Activated naive CD8-positive, alpha-beta T cell treated with anti-CD3 and anti-CD28 coated beads for 36 hours (primary cell): ENCODE data around the gene ROBO1. TPM values are rescaled to one million over a fixed set of nuclear protein-coding genes. Genes with fewer than 3 reads are reported as not detected.

ENCODE experiments used
- DNase-seq: peaks from one replicate; pipeline ENCODE4 v3.0.0; 2021
- H3K27ac Mint-ChIP-seq: one replicate; pipeline ENCODE4 v1.8.0; 2022; ENCODE audit warnings: mild to moderate bottlenecking, moderate library complexity, mixed read lengths
- H3K27me3 Mint-ChIP-seq: one replicate; pipeline ENCODE4 v1.8.0; 2022; ENCODE audit warnings: mild to moderate bottlenecking, mixed read lengths
- H3K36me3 Mint-ChIP-seq: one replicate; pipeline ENCODE4 v1.8.0; 2021; ENCODE audit warnings: mild to moderate bottlenecking, mixed read lengths
- H3K4me1 Mint-ChIP-seq: one replicate; pipeline ENCODE4 v1.8.0; 2021; ENCODE audit warnings: mixed read lengths
- H3K4me3 Mint-ChIP-seq: one replicate; pipeline ENCODE4 v1.8.0; 2022; ENCODE audit warnings: mild to moderate bottlenecking, moderate library complexity, mixed read lengths
- H3K9me3 Mint-ChIP-seq: one replicate; pipeline ENCODE4 v1.8.0; 2022; ENCODE audit warnings: mixed read lengths
- total RNA-seq, 2 experiments: library from RNA; stranded (reverse); gene quantifications; one replicate each; pipeline ENCODE4 v1.2.3, GENCODE V29; 2021

Gene ROBO1
- total RNA-seq, 2 experiments from 2014 or later = 13.8 to 16.5 TPM

DNA sequence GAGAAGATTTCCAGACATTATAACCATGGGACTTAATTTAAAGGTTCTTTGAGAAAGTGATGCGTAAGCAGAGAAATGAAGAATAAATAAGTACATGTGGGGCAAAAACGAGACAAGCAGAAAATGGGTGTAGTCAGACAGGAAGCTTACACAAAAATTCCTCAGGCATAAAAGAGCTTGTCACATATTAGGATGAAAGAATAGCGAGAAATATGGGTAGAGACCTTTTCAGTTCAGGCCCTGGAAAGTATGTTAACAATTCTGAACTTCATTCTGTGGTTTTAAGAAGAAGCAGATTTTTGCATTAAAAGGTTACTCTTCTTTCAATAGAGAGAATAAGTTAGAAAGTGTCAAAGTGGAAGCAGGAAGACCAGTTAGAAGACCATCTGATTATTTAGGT is 352.4 kb downstream of the ROBO1 start:
- no peak for DNase-seq
- no peaks in the 10 kb centered on the region for H3K27me3 Mint-ChIP-seq
- H3K9me3 Mint-ChIP-seq = peaks cover 3% of the 10 kb centered on the region
- no peak overlapping the region for H3K27ac Mint-ChIP-seq
- H3K4me3 Mint-ChIP-seq = no peak overlapping the region
- no peaks in the 10 kb centered on the region for H3K4me1 Mint-ChIP-seq
- no peaks in the 10 kb centered on the region for H3K36me3 Mint-ChIP-seq

DNA sequence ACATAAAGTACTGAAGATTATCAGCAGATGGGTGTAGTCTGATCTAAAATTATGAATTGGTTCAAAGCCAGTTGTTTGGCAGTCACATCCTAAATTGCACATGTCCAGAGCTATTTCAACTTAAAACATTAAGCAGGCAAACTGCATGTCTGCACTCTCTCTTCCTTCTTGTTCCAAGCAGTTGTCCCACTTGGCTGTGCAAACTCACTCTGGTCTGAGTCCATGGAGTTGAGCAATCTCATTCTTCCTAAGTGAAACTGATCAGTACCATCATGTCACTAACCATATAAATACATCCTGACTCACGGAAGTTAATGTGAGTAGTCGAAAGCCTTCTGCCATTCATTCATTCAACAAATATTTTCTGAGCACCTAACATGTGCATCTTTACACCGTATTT is 353.0 kb downstream of the ROBO1 start:
- no peaks in the 10 kb centered on the region for H3K27me3 Mint-ChIP-seq
- no peak overlapping the region for H3K4me3 Mint-ChIP-seq
- H3K36me3 Mint-ChIP-seq = no peaks in the 10 kb centered on the region
- peaks cover 3% of the 10 kb centered on the region for H3K9me3 Mint-ChIP-seq
- no peak overlapping the region for H3K27ac Mint-ChIP-seq
- no peak for DNase-seq
- H3K4me1 Mint-ChIP-seq = no peaks in the 10 kb centered on the region

DNA sequence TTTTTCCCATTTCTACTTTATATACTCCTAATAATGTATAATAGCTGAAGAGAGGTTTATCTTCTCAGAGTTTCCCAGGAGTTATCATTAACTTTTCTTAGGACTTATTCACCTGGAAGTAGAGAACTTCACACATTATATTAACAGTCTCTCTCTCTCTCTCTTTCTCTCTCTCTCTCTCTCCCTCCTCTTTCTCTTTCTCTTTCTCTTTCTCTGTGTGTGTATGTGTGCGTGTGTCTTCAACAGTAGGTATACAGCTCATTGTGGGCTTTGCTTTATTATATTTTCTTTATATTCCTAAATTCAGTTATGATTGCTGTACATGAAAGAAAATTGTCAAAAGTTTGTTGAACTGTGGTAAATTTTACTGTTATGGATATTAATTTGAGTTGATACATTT is 353.8 kb downstream of the ROBO1 start:
- H3K36me3 Mint-ChIP-seq = no peaks in the 10 kb centered on the region
- no peaks in the 10 kb centered on the region for H3K4me1 Mint-ChIP-seq
- H3K9me3 Mint-ChIP-seq = peaks cover 3% of the 10 kb centered on the region
- no peaks in the 10 kb centered on the region for H3K27me3 Mint-ChIP-seq
- DNase-seq = no peak
- no peak overlapping the region for H3K4me3 Mint-ChIP-seq
- no peak overlapping the region for H3K27ac Mint-ChIP-seq

DNA sequence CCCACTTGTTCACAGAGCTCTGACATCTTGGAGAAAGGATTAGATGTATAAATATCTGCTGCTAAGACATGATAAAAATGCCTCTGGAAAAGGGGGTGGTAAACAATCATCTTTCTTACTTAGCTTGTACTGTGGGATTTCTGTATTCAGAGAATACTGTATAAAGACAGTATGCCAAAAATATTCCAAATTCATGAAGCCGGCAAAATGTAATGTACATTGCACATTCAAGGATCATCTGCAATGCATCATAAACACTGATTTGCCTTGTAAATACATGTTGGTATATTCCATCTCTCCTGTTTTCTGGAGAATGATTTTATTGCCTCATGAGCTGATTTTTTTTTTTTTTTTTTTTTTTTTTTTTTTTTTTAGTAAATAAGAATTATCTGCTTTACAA is 355.3 kb downstream of the ROBO1 start:
- no peaks in the 10 kb centered on the region for H3K4me1 Mint-ChIP-seq
- H3K4me3 Mint-ChIP-seq = no peak overlapping the region
- H3K36me3 Mint-ChIP-seq = no peaks in the 10 kb centered on the region
- peaks cover 1% of the 10 kb centered on the region for H3K9me3 Mint-ChIP-seq
- no peak overlapping the region for H3K27ac Mint-ChIP-seq
- no peak for DNase-seq
- no peaks in the 10 kb centered on the region for H3K27me3 Mint-ChIP-seq

DNA sequence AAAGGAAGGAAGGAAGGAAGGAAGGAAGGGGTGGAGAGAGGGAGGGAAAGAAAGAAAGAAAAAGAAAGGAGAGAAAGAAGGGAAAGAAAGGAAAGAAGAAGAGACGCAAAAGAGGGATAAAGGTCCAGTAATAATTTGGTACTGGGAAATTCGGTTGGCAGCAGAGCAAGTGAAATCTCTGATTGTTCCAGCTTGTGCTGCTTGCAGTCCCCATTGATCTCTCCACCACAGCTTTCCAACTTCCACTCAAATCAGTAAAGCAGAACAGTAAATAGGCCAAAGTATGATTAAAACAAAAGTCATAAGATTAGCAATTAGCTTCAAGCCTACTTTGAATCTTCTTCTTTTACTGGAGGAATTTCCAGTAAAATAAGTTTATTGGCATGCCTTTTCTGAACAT is 357.2 kb downstream of the ROBO1 start:
- H3K9me3 Mint-ChIP-seq = peaks cover 1% of the 10 kb centered on the region
- no peak overlapping the region for H3K27ac Mint-ChIP-seq
- H3K4me1 Mint-ChIP-seq = no peaks in the 10 kb centered on the region
- no peaks in the 10 kb centered on the region for H3K36me3 Mint-ChIP-seq
- no peak overlapping the region for H3K4me3 Mint-ChIP-seq
- DNase-seq = no peak
- no peaks in the 10 kb centered on the region for H3K27me3 Mint-ChIP-seq

DNA sequence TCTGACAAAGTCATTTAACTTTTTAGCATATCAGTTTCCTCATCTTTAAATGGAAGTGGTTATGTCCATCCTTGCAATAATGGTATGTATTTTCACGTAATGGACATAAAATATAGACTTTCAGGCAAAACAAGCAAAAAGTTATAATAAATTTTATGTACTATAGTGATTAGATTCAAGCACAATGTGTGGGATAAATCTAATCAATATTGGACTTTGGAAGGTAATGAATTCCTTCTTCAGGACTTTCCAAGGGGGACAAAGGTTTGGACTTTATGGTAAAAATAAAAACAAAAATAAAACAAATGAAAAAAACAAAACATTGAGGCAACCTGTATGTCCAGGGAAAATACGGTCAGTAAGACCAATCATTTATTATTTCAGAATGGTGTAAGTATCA is 357.7 kb downstream of the ROBO1 start:
- no peaks in the 10 kb centered on the region for H3K27me3 Mint-ChIP-seq
- H3K36me3 Mint-ChIP-seq = no peaks in the 10 kb centered on the region
- H3K4me1 Mint-ChIP-seq = no peaks in the 10 kb centered on the region
- H3K4me3 Mint-ChIP-seq = no peak overlapping the region
- peaks cover 1% of the 10 kb centered on the region for H3K9me3 Mint-ChIP-seq
- no peak for DNase-seq
- no peak overlapping the region for H3K27ac Mint-ChIP-seq

DNA sequence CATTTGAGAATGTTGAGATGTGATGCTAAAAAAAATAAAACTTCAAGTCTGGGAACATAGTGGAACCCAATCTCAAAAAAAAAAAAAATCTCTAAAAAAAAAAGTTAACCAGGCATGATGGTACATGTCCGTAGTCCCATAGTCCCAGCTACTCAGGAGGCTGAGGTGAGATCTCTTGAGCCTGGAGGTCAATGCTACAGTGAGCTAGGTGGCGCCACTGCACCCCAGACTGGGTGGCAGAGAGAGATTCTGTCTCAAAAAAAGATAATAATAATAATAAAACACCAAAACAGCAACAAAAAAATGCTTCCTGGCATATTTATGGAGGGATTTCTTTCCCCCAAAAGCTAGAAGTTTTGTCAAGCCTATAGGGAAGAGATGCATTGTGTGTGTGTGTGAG is 361.6 kb downstream of the ROBO1 start:
- H3K36me3 Mint-ChIP-seq = no peaks in the 10 kb centered on the region
- no peaks in the 10 kb centered on the region for H3K9me3 Mint-ChIP-seq
- no peak for DNase-seq
- H3K27me3 Mint-ChIP-seq = no peaks in the 10 kb centered on the region
- H3K4me3 Mint-ChIP-seq = no peak overlapping the region
- H3K4me1 Mint-ChIP-seq = no peaks in the 10 kb centered on the region
- no peak overlapping the region for H3K27ac Mint-ChIP-seq

DNA sequence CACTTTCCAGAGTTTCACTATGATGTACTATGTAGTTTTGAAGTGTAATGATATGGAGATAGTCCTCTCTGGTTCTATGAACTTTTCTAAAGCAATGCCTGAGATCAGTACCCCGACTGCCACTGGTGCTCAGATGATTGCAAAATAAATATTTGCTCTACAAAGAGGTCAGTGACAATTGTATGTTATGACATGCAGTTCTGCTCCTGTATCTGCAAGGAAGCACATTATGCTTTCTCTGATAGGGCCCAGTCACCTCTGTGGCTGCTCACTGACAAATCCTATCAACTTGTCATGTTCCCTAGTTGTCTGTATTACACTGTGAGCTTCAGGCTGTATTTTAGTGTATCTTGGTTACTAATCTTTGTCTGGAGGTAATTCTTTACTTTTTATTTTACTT is 362.6 kb downstream of the ROBO1 start:
- Mint-ChIP-seq H3K27me3 (no peaks in the 10 kb centered on the region), H3K27ac (no peak overlapping the region), H3K4me3 (no peak overlapping the region)

DNA sequence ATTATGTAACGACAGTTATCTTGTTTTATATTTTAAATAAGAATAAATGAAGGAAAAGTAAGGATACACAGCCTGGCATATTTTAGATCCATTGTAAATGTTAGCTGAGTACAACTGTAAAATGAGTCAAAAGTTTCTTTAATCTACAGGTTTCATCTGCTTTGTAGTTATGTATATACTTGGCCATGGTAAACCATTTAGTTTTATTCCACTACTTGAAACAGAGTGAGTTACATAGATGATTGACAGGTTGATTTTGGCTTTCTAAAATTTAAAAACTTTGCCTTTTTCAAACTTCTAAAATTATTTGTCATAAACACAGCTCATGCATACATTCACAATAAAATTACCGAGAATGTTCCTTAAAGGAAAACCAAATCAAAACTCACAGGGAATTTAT is 371.2 kb downstream of the ROBO1 start:
- no peak for DNase-seq
- Mint-ChIP-seq H3K27ac (no peak overlapping the region), H3K9me3 (peaks cover 2% of the 10 kb centered on the region), H3K4me1 (no peaks in the 10 kb centered on the region), H3K36me3 (no peaks in the 10 kb centered on the region), H3K4me3 (no peak overlapping the region), H3K27me3 (no peaks in the 10 kb centered on the region)

More for the DNA sequence above, 362.6 kb downstream of the ROBO1 start:
- Mint-ChIP-seq H3K9me3 (no peaks in the 10 kb centered on the region), H3K36me3 (no peaks in the 10 kb centered on the region), H3K4me1 (no peaks in the 10 kb centered on the region)
- no peak for DNase-seq

DNA sequence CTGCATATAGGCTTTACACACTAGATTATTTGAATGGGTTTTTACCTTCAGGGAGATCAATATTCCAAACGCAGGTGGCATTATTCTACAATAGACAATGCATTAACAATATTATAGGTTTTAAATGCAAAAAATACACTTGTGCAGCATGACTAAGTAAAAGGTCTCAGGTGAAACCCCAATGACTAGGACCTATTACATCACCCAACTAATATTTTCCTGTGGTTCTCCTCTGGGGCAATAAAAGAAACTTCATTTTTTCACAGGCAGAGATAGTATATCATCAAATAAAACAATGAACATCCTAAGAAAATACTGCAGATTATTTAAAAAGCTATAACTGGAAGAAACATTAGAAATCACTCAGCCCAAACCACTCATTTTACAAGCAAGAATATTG is 375.3 kb downstream of the ROBO1 start:
- no peaks in the 10 kb centered on the region for H3K27me3 Mint-ChIP-seq
- no peak for DNase-seq
- H3K36me3 Mint-ChIP-seq = no peaks in the 10 kb centered on the region
- no peak overlapping the region for H3K4me3 Mint-ChIP-seq
- no peaks in the 10 kb centered on the region for H3K4me1 Mint-ChIP-seq
- H3K27ac Mint-ChIP-seq = no peak overlapping the region
- peaks cover 3% of the 10 kb centered on the region for H3K9me3 Mint-ChIP-seq

DNA sequence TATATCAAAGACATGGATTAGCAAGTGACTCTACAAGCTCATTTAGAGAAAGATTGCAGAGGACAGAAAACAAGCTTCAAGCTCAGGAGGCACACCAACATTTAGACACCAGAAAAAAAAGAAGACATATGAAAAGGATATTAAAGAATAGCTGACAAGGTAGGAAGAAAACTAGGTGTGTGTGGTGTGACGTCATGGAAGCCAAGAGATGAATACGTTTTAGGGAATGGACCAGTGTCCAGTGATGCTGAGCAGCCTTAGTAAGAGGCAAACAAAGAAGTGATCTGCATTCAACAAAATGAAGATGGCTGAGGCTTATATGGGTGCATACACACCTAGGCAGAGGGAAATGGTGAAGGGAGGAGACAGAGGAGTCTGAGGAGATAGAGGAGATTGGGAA is 377.4 kb downstream of the ROBO1 start:
- Mint-ChIP-seq H3K9me3 (peaks cover 3% of the 10 kb centered on the region), H3K27ac (no peak overlapping the region), H3K4me1 (no peaks in the 10 kb centered on the region), H3K27me3 (no peaks in the 10 kb centered on the region), H3K36me3 (no peaks in the 10 kb centered on the region), H3K4me3 (no peak overlapping the region)
- no peak for DNase-seq

DNA sequence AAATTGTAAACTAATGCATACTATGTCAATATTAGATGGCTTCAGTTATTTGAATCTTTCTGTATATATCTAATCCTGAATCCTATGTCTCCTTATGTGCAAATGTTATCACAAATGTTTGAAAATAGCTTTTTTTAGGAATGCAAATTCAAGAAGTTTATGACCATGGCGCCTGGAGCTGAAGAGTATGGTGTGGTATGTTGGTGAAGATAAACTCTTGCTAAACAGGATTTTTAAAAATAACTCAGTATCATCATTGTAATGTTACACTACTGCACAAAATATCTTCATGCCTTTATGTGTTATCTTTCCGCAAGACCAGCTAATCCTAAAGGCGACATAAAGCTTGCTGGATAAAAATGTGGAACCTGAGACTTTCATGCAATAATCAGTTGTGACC is 382.6 kb downstream of the ROBO1 start:
- H3K9me3 Mint-ChIP-seq = peaks cover 3% of the 10 kb centered on the region

DNA sequence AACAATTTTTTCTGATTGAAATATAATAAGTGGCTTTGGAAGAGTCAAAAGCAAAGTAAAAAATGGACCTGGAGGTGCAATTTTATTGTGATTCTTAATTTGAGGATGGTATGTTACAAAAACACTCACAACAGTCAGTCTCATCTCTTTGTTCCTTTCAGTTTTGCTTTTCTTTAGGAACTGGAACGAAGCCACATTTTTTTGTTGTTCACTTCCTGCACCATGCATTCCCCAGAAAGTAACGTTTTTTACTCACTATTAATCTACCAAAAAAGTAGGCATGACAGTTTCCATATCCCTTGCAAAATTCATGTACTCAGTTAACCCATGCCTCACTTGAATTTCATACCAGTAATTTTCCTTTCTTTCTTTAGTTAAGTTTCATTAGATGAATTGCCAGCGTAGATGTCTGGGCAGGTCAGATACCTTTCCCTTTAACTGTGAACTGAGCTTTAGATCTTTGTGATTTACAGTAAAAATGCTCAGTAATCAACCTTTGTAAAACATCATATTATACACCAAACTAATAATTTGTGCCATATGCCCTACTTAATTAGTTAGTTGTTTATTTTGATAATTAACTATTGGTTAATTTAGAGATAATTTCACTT is 384.3 kb downstream of the ROBO1 start:
- Mint-ChIP-seq H3K4me3 (no peak overlapping the region), H3K4me1 (no peaks in the 10 kb centered on the region), H3K27me3 (no peaks in the 10 kb centered on the region), H3K27ac (no peak overlapping the region), H3K36me3 (no peaks in the 10 kb centered on the region), H3K9me3 (peaks cover 3% of the 10 kb centered on the region)
- DNase-seq = no peak

More for the DNA sequence above, 382.6 kb downstream of the ROBO1 start:
- H3K4me3 Mint-ChIP-seq = no peak overlapping the region
- no peak overlapping the region for H3K27ac Mint-ChIP-seq
- H3K27me3 Mint-ChIP-seq = no peaks in the 10 kb centered on the region
- no peaks in the 10 kb centered on the region for H3K4me1 Mint-ChIP-seq
- no peaks in the 10 kb centered on the region for H3K36me3 Mint-ChIP-seq
- no peak for DNase-seq

DNA sequence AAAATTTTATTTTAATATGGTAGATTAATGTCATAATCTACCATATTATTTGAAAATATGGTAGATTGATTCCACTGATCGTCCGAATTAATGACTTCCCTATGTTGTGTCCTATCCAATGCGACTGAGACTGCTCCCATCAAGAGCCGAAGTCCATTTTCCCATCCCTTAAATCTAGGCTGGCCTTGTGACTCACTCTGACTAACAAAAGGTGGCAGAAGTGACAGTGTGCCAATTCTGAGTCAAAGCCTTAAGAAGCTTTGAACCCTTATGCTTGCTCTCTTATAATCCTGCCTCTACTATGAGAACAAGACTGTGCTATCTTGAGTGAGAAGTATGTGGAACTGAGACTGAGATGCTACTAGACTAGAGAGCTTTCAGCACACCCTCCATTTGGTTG is 387.2 kb downstream of the ROBO1 start:
- H3K27me3 Mint-ChIP-seq = no peaks in the 10 kb centered on the region
- H3K4me1 Mint-ChIP-seq = no peaks in the 10 kb centered on the region
- no peaks in the 10 kb centered on the region for H3K36me3 Mint-ChIP-seq
- peaks cover 6% of the 10 kb centered on the region for H3K9me3 Mint-ChIP-seq
- no peak overlapping the region for H3K4me3 Mint-ChIP-seq
- DNase-seq = no peak
- H3K27ac Mint-ChIP-seq = no peak overlapping the region

DNA sequence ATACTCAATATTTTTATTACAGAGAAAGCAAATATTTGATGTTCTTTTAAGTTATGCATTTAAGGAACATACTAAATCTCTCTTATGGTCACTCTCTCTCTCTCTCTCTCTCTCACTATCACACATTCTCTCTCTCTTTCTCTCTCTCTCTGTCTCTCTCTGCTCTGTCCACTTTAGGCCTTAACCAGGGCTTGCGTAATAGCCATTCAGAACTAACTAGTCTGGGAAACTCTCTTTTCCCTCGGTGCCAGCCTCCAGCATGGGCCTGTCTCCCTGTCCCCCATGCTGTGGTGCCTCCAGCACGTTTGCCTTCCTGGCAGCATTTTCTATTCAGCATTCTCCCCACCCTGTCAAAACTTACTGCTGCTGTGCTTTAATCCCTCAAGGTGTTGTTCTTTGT is 389.7 kb downstream of the ROBO1 start:
- H3K27me3 Mint-ChIP-seq = no peaks in the 10 kb centered on the region
- no peaks in the 10 kb centered on the region for H3K36me3 Mint-ChIP-seq
- H3K9me3 Mint-ChIP-seq = peaks cover 3% of the 10 kb centered on the region
- no peaks in the 10 kb centered on the region for H3K4me1 Mint-ChIP-seq
- H3K4me3 Mint-ChIP-seq = no peak overlapping the region
- DNase-seq = no peak
- no peak overlapping the region for H3K27ac Mint-ChIP-seq

DNA sequence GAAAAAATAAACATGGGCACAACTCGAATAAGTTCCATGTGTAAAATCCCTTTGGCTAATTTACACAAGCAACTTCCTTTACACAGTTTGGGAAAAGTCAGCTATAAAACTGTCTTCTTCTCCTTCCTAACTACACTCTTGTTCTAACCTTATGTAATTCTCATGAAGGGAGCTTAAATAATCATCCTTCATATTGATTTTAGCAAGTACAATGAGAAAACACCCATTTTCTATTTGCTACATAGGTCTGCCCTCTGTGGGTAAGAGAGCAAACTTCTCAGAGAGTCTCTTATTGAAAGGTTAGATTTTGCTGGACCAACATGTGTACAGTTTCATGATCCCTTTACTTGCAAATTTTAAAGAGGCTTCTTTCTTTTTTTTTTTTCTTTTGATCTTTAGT is 398.5 kb downstream of the ROBO1 start:
- no peak overlapping the region for H3K27ac Mint-ChIP-seq
- no peak for DNase-seq
- no peaks in the 10 kb centered on the region for H3K36me3 Mint-ChIP-seq
- H3K4me3 Mint-ChIP-seq = no peak overlapping the region
- no peaks in the 10 kb centered on the region for H3K4me1 Mint-ChIP-seq
- no peaks in the 10 kb centered on the region for H3K27me3 Mint-ChIP-seq
- H3K9me3 Mint-ChIP-seq = peaks cover 1% of the 10 kb centered on the region

DNA sequence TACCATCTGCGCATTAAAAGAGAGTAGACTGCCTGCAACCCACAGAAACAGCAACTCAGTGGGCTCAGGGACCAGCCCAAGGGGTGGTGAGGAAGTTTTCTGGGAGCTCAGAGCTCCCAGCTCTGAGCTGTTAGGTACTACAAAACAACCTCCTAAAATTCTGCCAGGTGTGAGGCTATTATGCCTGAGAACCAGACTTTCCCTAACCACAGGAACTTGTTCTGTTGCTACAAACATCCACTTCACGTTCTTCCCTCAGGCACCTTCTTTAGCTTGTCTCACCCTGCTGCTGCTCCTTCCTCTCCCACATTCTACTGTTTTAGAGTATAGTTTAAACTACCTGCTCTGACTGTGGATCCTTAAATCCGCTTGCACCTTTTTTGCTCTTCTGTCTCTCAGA is 399.4 kb downstream of the ROBO1 start:
- no peak overlapping the region for H3K4me3 Mint-ChIP-seq
- H3K9me3 Mint-ChIP-seq = peaks cover 1% of the 10 kb centered on the region

More for the DNA sequence above, 399.4 kb downstream of the ROBO1 start:
- DNase-seq = no peak
- Mint-ChIP-seq H3K4me1 (no peaks in the 10 kb centered on the region), H3K27me3 (no peaks in the 10 kb centered on the region), H3K27ac (no peak overlapping the region), H3K36me3 (no peaks in the 10 kb centered on the region)
